Measurements from ENCODE around the gene MALAT1.
"Not testable (repeated sequence)": the region's sequence is repeated elsewhere in the genome, so short reads cannot be mapped to it uniquely, and the experiment has no call there.

DNA sequence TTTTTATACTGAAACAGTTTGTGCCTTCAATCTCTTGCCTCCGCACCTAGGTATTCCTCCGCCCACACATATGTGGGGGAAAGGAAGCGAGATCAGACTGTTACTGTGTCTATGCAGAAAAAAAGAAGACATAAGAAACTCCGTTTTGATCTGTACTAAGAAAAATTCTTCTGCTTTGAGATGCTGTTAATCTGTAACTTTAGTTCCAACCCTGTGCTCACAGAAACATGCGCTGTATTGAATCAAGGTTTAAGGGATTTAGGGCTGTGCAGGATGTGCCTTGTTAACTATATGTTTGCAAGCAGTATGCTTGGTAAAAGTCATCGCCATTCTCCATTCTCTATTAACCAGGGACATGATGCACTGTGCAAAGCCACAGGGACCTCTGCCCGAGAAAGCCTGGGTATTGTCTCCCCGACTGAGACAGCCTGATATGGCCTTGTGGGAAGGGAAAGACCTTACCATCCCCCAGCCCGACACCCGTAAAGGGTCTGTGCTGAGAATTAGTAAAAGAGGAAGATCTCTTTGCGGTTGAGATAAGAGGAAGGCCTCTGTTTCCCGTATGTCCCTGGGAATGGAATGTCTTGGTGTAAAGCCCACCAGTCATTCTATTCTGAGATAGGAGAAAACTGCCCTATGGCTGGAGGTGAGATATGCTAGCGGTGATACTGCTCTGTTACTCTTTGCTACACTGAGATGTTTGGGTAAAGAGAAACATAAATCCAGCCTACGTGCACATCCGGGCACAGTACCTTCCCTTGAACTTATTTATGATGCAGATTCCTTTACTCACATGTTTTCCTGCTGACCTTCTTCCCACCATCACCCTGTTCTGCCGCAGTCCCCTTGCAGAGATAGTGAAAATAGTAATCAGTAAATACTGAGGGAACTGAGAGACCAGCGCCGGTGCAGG lies 24.1 kb downstream of the MALAT1 start:
- TF ChIP-seq, protein P1, sequence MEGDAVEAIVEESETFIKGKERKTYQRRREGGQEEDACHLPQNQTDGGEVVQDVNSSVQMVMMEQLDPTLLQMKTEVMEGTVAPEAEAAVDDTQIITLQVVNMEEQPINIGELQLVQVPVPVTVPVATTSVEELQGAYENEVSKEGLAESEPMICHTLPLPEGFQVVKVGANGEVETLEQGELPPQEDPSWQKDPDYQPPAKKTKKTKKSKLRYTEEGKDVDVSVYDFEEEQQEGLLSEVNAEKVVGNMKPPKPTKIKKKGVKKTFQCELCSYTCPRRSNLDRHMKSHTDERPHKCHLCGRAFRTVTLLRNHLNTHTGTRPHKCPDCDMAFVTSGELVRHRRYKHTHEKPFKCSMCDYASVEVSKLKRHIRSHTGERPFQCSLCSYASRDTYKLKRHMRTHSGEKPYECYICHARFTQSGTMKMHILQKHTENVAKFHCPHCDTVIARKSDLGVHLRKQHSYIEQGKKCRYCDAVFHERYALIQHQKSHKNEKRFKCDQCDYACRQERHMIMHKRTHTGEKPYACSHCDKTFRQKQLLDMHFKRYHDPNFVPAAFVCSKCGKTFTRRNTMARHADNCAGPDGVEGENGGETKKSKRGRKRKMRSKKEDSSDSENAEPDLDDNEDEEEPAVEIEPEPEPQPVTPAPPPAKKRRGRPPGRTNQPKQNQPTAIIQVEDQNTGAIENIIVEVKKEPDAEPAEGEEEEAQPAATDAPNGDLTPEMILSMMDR (IDR thresholded peaks at IDR 0.05): not testable (repeated sequence)
- not testable (repeated sequence) for TF ChIP-seq POLR2AphosphoS5, POLR2A (IDR thresholded peaks at IDR 0.05)
